Transverse colon (tissue), 1 donor: Measurements from ENCODE around the gene COBLL1.

Source experiments
- EP300 ChIP-seq: sonication (generic); formaldehyde crosslinking; IDR thresholded peaks from one replicate; pipeline ENCODE4 v1.6.1; 2017; ENCODE audit warnings: antibody characterized with exemption, low read depth
- POLR2A ChIP-seq: fragments of 450-650 bp; IDR thresholded peaks from one replicate; pipeline ENCODE4 v1.6.1; 2016; ENCODE audit warnings: antibody characterized with exemption, mild to moderate bottlenecking, moderate library complexity

- no peak for TF ChIP-seq EP300
- no peak for TF ChIP-seq POLR2A
These were observed 179.6 kb downstream of the COBLL1 start for GRCh38 chr2:164662066-164662465.
